22Rv1 (cell line): ENCODE data around the gene PPM1H.

ENCODE experiments used
- CTCF ChIP-seq: fragments of 450-650 bp; IDR thresholded peaks from 2 replicates; pipeline ENCODE4 v1.5.1; 2017; ENCODE audit warnings: mild to moderate bottlenecking
- ZFX ChIP-seq: fragments of 450-650 bp; IDR thresholded peaks from 2 replicates; pipeline ENCODE4 v1.6.1; 2017; ENCODE audit warnings: antibody characterized with exemption, borderline replicate concordance

DNA sequence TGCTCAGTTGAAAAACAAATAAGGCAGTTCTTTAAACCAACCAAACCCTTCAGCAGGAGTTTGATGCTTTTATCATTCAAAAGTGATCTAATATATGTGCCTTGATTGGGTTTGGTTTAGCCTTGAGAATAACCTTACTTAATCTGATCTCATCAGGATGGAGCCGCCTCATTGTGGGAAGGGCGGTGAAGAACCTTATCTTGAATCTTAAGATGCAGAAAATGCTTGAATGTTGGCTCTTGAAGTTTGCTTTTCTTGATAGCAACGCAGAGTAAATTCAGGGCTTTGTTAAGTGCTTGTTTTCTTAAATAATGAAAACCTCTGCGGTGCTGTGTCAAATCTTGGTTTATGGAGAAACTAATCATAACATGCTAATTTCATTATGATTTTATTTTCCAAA lies 330.1 kb downstream of the PPM1H start:
- no peak for TF ChIP-seq CTCF
- TF ChIP-seq ZFX, result no peak
